ENCODE data around the gene ASB18. TPM values are rescaled to one million over a fixed set of nuclear protein-coding genes. Genes with fewer than 3 reads are reported as not detected.

Gene ASB18
- total and polyA plus RNA-seq, 2 of the 13 experiments (the other 11 are each of a cell fraction or from before 2014, with no cell fraction given) = not detected

GRCh38 chr2:236167297-236168109 lies 96.7 kb downstream of the ASB18 start (continued):
- TF ChIP-seq MAX (IDR thresholded peaks at IDR 0.05) (peak; percentile 73), ZNF720 (CRISPR knock-in tag; IDR thresholded peaks at IDR 0.05) (no peak), ZNF607 (CRISPR knock-in tag; IDR thresholded peaks at IDR 0.05; ENCODE audit: borderline replicate concordance) (peak; percentile 67; the same call in 1 of the 2 replicates), NR2F6 (IDR thresholded peaks at IDR 0.05) (no peak), NR2F6 (CRISPR knock-in tag; IDR thresholded peaks at IDR 0.05) (no peak), HNF4G (IDR thresholded peaks at IDR 0.05; ENCODE audit: borderline replicate concordance, low read depth, low read length) (no peak), HNF4G (CRISPR knock-in tag; IDR thresholded peaks at IDR 0.05; ENCODE audit: borderline replicate concordance, low read depth) (0 out of 2 replicates have a peak, but pooled peaks have one; percentile 16), SP5 (CRISPR knock-in tag; IDR thresholded peaks at IDR 0.05; ENCODE audit: borderline replicate concordance, low read depth) (no peak), RFXAP (CRISPR knock-in tag; IDR thresholded peaks at IDR 0.05; ENCODE audit: borderline replicate concordance) (0 out of 2 replicates have a peak, but pooled peaks have one; percentile 52), ZNF143 (CRISPR knock-in tag; IDR thresholded peaks at IDR 0.05) (peak; percentile 43; the same call in 1 of the 2 replicates), ZNF800 (CRISPR knock-in tag; IDR thresholded peaks at IDR 0.05) (peak; percentile 94), E2F5 (CRISPR knock-in tag; conservative IDR thresholded peaks at IDR 0.05) (no peak), ZNF766 (CRISPR knock-in tag; IDR thresholded peaks at IDR 0.05; ENCODE audit: borderline replicate concordance) (no peak), KDM4B (CRISPR knock-in tag; IDR thresholded peaks at IDR 0.05) (no peak), ZNF124 (CRISPR knock-in tag; IDR thresholded peaks at IDR 0.05) (no peak), ZNF34 (CRISPR knock-in tag; IDR thresholded peaks at IDR 0.05; ENCODE audit: borderline replicate concordance) (0 out of 2 replicates have a peak, but pooled peaks have one; percentile 72), ZNF17 (CRISPR knock-in tag; IDR thresholded peaks at IDR 0.05) (no peak), KMT2B (CRISPR knock-in tag; IDR thresholded peaks at IDR 0.05) (no peak), NRL (CRISPR knock-in tag; IDR thresholded peaks at IDR 0.05; ENCODE audit: borderline replicate concordance) (no peak), PRMT3 (CRISPR knock-in tag; IDR thresholded peaks at IDR 0.05; ENCODE audit: borderline replicate concordance, low read depth) (no peak), KLF6 (CRISPR knock-in tag; IDR thresholded peaks at IDR 0.05) (no peak), ZNF451 (CRISPR knock-in tag; IDR thresholded peaks at IDR 0.05) (peak; percentile 57; the same call in 1 of the 2 replicates)
- TF ChIP-seq, protein P1, sequence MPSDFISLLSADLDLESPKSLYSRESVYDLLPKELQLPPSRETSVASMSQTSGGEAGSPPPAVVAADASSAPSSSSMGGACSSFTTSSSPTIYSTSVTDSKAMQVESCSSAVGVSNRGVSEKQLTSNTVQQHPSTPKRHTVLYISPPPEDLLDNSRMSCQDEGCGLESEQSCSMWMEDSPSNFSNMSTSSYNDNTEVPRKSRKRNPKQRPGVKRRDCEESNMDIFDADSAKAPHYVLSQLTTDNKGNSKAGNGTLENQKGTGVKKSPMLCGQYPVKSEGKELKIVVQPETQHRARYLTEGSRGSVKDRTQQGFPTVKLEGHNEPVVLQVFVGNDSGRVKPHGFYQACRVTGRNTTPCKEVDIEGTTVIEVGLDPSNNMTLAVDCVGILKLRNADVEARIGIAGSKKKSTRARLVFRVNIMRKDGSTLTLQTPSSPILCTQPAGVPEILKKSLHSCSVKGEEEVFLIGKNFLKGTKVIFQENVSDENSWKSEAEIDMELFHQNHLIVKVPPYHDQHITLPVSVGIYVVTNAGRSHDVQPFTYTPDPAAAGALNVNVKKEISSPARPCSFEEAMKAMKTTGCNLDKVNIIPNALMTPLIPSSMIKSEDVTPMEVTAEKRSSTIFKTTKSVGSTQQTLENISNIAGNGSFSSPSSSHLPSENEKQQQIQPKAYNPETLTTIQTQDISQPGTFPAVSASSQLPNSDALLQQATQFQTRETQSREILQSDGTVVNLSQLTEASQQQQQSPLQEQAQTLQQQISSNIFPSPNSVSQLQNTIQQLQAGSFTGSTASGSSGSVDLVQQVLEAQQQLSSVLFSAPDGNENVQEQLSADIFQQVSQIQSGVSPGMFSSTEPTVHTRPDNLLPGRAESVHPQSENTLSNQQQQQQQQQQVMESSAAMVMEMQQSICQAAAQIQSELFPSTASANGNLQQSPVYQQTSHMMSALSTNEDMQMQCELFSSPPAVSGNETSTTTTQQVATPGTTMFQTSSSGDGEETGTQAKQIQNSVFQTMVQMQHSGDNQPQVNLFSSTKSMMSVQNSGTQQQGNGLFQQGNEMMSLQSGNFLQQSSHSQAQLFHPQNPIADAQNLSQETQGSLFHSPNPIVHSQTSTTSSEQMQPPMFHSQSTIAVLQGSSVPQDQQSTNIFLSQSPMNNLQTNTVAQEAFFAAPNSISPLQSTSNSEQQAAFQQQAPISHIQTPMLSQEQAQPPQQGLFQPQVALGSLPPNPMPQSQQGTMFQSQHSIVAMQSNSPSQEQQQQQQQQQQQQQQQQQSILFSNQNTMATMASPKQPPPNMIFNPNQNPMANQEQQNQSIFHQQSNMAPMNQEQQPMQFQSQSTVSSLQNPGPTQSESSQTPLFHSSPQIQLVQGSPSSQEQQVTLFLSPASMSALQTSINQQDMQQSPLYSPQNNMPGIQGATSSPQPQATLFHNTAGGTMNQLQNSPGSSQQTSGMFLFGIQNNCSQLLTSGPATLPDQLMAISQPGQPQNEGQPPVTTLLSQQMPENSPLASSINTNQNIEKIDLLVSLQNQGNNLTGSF (CRISPR knock-in tag; IDR thresholded peaks at IDR 0.05) = peak; percentile 63; the same call in 1 of the 2 replicates
